A549 (cell line): ENCODE measurements around the gene MTX3.

Experiments used
- BCL3 ChIP-seq: fragments of >200 bp; sonication (Bioruptor Twin); formaldehyde crosslinking; IDR thresholded peaks from 3 replicates; pipeline ENCODE4 v1.6.1; 2016
- CTCF ChIP-seq: fragments of >200 bp; sonication (Bioruptor Twin); formaldehyde crosslinking; IDR thresholded peaks from 3 replicates; pipeline ENCODE4 v1.5.1; 2016
- EP300 ChIP-seq, 2 experiments: fragments of >200 bp; sonication (Bioruptor Twin); formaldehyde crosslinking; IDR thresholded peaks; 2 replicates in 1 of 2; 3 replicates in 1 of 2; pipeline ENCODE4 v1.6.1; 2016 to 2017
- JUN ChIP-seq, 2 experiments: fragments of >200 bp; sonication (Bioruptor Twin); formaldehyde crosslinking; IDR thresholded peaks; 2 replicates in 1 of 2; 3 replicates in 1 of 2; pipeline ENCODE4 v1.6.1; 2016 to 2017
- RAD21 ChIP-seq, 2 experiments: fragments of >200 bp in 1 of 2; sonication (Bioruptor Twin) in 1 of 2; formaldehyde crosslinking in 1 of 2; IDR thresholded peaks in 1 of 2; conservative IDR thresholded peaks in 1 of 2; 2 replicates in 1 of 2; 3 replicates in 1 of 2; pipeline ENCODE4 v1.6.1; 2012 to 2018; ENCODE audit warnings: inconsistent platforms in 1 of 2
- RCOR1 ChIP-seq: fragments of 150-350 bp; IDR thresholded peaks from 2 replicates; pipeline ENCODE4 v1.6.1; 2014; ENCODE audit warnings: antibody characterized with exemption, low read length, low read depth
- REST ChIP-seq: fragments of 200-600 bp; sonication (generic); IDR thresholded peaks from 2 replicates; pipeline ENCODE4 v1.6.1; 2016; ENCODE audit warnings: antibody characterized with exemption, mild to moderate bottlenecking, moderate library complexity

- no peak for TF ChIP-seq JUN (IDR thresholded peaks at IDR 0.05)
- no peak for TF ChIP-seq BCL3
- TF ChIP-seq REST, result no peak
- TF ChIP-seq EP300 (IDR thresholded peaks at IDR 0.05), result no peak
- TF ChIP-seq CTCF, result no peak
- no peak for TF ChIP-seq RCOR1
- no peak for TF ChIP-seq RAD21 (conservative IDR thresholded peaks at IDR 0.05 in 1 of 2, IDR thresholded peaks at IDR 0.05 in 1 of 2)
These were observed 52.6 kb downstream of the MTX3 start for GRCh38 chr5:79938468-79938867.
